Mesothelial cell of epicardium (in vitro differentiated cells): Measurements from ENCODE around the gene ZRANB1. TPM values are rescaled to one million over a fixed set of nuclear protein-coding genes. Genes with fewer than 3 reads are reported as not detected.

Experiments
- DNase-seq, 2 experiments: peaks; one replicate each; pipeline ENCODE4 v3.0.0; 2021; ENCODE audit warnings: low spot score in 2 of 2; ENCODE audit not compliant: unreplicated experiment in 2 of 2
- H3K27ac Mint-ChIP-seq: 2 replicates; pipeline ENCODE4 v1.8.0; 2021; ENCODE audit warnings: mixed read lengths
- H3K27me3 Mint-ChIP-seq: 2 replicates; pipeline ENCODE4 v1.8.0; 2021; ENCODE audit warnings: low read depth, mixed read lengths
- H3K36me3 Mint-ChIP-seq: 2 replicates; pipeline ENCODE4 v1.8.0; 2021; ENCODE audit warnings: mixed read lengths
- H3K4me1 Mint-ChIP-seq: 2 replicates; pipeline ENCODE4 v1.8.0; 2021; ENCODE audit warnings: mixed read lengths
- H3K4me3 Mint-ChIP-seq: 2 replicates; pipeline ENCODE4 v1.8.0; 2021; ENCODE audit warnings: mild to moderate bottlenecking, moderate library complexity, mixed read lengths
- H3K9me3 Mint-ChIP-seq: 2 replicates; pipeline ENCODE4 v1.8.0; 2021; ENCODE audit warnings: mixed read lengths
- total RNA-seq: library from RNA; stranded (reverse); gene quantifications from 3 replicates; pipeline ENCODE4 v1.2.1, GENCODE V29; 2021
- TF ChIP-seq, protein P1 (sequence below): fragments of 200-600 bp; sonication (generic); IDR thresholded peaks from one replicate; pipeline ENCODE4 v1.5.0; 2021; ENCODE audit warnings: antibody characterized with exemption; ENCODE audit not compliant: unreplicated experiment

ZRANB1 gene
- total RNA-seq, 1 donor from 2014 or later = 30.8 TPM

DNA sequence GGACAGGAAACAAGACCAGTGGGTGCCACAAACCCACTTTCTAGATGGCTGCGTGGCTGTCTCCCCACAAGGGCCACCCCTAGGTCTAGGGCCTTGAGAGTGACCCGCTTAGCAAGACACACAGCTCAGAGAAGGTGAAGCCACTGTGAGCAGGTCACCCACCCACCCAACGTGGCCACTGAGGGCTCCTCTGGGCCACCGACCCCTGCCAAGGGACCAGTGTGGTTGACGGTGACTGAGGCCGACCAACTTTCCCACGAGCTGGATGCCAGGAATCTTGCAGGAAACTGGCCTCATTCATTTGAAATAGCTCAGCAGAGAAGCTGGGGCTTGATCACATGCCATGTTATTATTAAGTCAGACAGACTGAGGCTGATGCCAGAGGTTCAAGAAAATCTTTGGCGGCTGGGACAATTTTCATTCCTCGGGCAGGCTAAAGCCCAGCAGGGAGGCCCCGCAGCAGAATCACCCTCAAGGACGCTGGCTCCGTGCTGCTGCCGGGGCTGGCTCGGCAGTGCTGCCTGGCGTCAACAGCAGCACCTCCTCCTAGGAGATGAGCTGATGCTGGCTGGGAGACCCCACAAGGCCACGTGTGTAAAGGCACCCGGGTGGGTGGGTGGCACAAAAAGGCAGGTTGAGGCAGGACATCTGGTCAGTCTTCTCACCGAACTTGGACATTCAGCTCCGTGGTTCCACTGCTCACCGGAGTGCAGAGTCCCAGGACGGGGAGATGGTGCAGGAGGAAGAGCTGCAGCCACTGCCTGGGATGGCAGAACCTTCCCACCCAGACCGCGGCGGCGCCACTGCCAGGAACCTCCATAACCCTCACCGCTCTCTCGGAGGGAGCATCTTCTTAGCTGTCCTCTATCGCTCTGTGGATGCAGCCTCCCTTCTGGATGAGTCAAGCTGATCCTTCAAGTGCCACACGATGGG lies 57.8 kb downstream of the ZRANB1 start:
- Mint-ChIP-seq H3K4me3 (no peak overlapping the region), H3K27me3 (no peaks in the 10 kb centered on the region), H3K36me3 (peaks cover 13% of the 10 kb centered on the region), H3K27ac (no peak overlapping the region), H3K9me3 (no peaks in the 10 kb centered on the region), H3K4me1 (peaks cover 10% of the 10 kb centered on the region)
- no peak for DNase-seq
- TF ChIP-seq, protein P1, sequence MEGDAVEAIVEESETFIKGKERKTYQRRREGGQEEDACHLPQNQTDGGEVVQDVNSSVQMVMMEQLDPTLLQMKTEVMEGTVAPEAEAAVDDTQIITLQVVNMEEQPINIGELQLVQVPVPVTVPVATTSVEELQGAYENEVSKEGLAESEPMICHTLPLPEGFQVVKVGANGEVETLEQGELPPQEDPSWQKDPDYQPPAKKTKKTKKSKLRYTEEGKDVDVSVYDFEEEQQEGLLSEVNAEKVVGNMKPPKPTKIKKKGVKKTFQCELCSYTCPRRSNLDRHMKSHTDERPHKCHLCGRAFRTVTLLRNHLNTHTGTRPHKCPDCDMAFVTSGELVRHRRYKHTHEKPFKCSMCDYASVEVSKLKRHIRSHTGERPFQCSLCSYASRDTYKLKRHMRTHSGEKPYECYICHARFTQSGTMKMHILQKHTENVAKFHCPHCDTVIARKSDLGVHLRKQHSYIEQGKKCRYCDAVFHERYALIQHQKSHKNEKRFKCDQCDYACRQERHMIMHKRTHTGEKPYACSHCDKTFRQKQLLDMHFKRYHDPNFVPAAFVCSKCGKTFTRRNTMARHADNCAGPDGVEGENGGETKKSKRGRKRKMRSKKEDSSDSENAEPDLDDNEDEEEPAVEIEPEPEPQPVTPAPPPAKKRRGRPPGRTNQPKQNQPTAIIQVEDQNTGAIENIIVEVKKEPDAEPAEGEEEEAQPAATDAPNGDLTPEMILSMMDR = no peak

DNA sequence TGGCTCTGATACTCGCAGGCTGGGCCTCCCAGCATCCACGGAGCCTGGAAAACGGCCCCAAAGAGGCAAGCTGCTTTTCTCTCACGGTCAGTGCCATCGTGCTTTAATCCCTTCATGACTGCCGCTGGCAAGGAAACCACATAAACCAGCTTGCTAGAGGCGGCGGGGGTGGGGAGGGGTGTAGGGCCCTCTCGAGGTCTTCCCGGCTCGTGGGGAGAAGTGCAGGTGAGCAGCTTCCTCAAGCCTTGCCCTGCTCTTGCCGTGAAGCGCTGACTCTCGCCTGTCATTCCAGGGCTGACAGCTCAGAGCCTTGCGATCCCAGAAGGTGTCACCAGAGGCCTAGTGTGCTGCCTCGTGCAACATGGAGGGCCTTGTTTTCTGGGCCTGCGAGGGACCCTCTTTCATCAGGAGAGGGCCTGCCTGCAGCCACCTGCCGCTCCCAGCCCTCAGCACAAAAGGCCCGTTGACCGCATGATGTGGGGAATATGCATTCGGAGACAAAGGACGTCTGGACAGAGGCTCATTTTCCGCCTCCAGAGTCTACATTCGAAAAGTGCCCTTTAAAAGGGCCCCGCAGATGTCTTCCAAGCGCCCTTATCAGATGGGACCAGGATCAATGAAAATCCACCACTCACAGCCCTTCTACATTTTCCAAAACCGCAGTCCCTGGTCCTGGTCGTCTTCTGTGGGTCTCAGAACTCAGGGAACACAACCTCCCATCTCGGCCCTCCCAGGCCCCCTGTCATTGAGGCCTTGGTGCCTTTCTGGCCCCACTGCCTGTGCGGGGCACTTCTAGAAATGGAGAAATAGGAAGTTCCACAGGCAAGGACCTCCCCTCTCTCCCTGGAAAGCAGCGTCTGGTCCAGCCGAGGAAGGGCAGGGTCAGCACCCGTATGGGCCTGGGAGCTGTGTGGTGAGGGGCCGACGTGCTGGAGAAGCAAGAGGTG lies 58.7 kb downstream of the ZRANB1 start:
- H3K27ac Mint-ChIP-seq = peak overlapping the region; percentile 64
- no peak for DNase-seq
- no peaks in the 10 kb centered on the region for H3K9me3 Mint-ChIP-seq
- H3K27me3 Mint-ChIP-seq = no peaks in the 10 kb centered on the region
- no peak overlapping the region for H3K4me3 Mint-ChIP-seq
- TF ChIP-seq, protein P1 = no peak
- peaks cover 5% of the 10 kb centered on the region for H3K36me3 Mint-ChIP-seq
- H3K4me1 Mint-ChIP-seq = peaks cover 10% of the 10 kb centered on the region

DNA sequence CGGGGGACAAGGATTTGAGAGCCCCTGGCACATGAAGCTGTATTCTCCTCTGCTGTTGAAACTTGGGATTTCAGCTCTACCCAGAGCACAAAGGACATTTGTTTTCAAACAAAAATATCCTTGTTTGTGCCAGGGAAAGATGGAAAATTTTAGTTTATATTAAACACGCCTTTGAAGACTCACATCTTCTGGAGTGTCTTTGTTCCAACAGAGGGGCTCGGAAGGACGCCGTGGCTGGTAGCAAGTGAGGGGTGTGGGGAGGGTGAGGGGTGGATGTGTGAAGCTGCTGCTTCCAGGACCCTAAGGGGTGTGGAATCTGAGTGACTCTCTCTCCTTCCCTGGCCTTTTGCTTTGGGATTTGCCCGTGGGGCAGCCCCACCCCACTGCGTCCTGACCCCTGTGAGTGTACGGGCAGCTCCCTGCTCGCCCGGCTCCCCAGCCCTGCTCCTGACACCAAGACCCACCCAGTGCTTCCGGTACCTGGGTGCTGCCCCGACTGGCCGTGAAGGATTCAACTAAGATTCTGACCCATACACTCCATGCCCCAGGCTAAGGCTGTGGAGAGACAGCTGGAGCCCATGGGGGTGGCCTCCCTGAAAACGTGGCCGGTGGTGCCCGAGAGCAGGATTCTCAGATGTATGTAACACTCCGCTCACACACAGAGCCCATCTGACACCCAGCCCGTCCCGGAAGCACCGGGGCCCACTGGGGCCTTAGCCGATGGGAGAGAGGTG lies 59.6 kb downstream of the ZRANB1 start:
- H3K36me3 Mint-ChIP-seq = peaks cover 5% of the 10 kb centered on the region

DNA sequence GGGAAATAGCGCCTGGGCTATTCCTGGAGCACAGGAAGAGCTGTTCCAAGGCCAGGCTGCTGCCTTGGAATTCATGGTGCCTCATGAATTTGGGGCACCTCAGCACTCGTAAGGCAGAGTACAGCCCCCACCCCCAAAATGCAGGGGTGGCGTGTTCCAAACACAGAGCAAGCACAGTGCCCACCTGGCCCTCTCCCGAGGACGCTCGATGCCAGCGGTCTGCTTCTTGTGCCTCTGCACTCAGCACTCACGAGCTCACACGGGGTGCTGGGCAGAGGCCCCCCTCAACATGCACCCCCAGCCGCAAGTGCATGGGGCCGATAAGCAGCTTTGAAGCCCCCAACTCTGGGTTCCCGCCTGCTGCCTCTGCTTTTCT lies 60.1 kb downstream of the ZRANB1 start:
- TF ChIP-seq, protein P1 = no peak
- peaks cover 5% of the 10 kb centered on the region for H3K36me3 Mint-ChIP-seq
- H3K27ac Mint-ChIP-seq = no peak overlapping the region
- H3K4me3 Mint-ChIP-seq = no peak overlapping the region
- DNase-seq = no peak
- no peaks in the 10 kb centered on the region for H3K27me3 Mint-ChIP-seq
- H3K9me3 Mint-ChIP-seq = no peaks in the 10 kb centered on the region
- peaks cover 10% of the 10 kb centered on the region for H3K4me1 Mint-ChIP-seq

More for the DNA sequence above, 59.6 kb downstream of the ZRANB1 start:
- Mint-ChIP-seq H3K27me3 (no peaks in the 10 kb centered on the region), H3K9me3 (no peaks in the 10 kb centered on the region), H3K27ac (peak overlapping the region; percentile 64), H3K4me3 (no peak overlapping the region), H3K4me1 (peaks cover 10% of the 10 kb centered on the region)
- DNase-seq = no peak
- TF ChIP-seq, protein P1 = no peak
